C1 segment of cervical spinal cord (tissue), 14 donors: ENCODE data around the gene UPK3BL2.
"Not testable (repeated sequence)": the region's sequence is repeated elsewhere in the genome, so short reads cannot be mapped to it uniquely, and the experiment has no call there.

ENCODE experiments used
- DNase-seq, 14 donors: peaks; one replicate each; lab custom pipeline; 2025; lab: John Stamatoyannopoulos, UW

The UPK3BL2 gene

GRCh38 chr7:102531583-102531982, 11.9 kb downstream of the UPK3BL2 start:
- not testable (repeated sequence) for DNase-seq

- not testable (repeated sequence) for DNase-seq
These were observed 15.4 kb downstream of the UPK3BL2 start for GRCh38 chr7:102527822-102528793.

GRCh38 chr7:102527182-102527581, 16.3 kb downstream of the UPK3BL2 start:
- DNase-seq = not testable (repeated sequence)

- not testable (repeated sequence) for DNase-seq
These were observed 18.7 kb downstream of the UPK3BL2 start for GRCh38 chr7:102524803-102525202.

- not testable (repeated sequence) for DNase-seq
These were observed 22.7 kb downstream of the UPK3BL2 start for GRCh38 chr7:102520797-102521196.

GRCh38 chr7:102517550-102518147, 25.8 kb downstream of the UPK3BL2 start, which contains the start of gene RASA4B:
RASA4B (minus strand) TSS chr7:102517777; CDS start chr7:102517710, 67 bp downstream.
- not testable (repeated sequence) for DNase-seq

GRCh38 chr7:102516951-102517350, 26.5 kb downstream of the UPK3BL2 start:
- not testable (repeated sequence) for DNase-seq

- not testable (repeated sequence) for DNase-seq
These were observed 27.6 kb downstream of the UPK3BL2 start for GRCh38 chr7:102515889-102516288.

- not testable (repeated sequence) for DNase-seq
These were observed 28.4 kb downstream of the UPK3BL2 start for GRCh38 chr7:102514881-102515721.

- not testable (repeated sequence) for DNase-seq
These were observed 30.8 kb downstream of the UPK3BL2 start for GRCh38 chr7:102512642-102513221.

- DNase-seq = not testable (repeated sequence)
These were observed 31.5 kb downstream of the UPK3BL2 start for GRCh38 chr7:102511860-102512522.

- DNase-seq = not testable (repeated sequence)
These were observed 32.9 kb downstream of the UPK3BL2 start for GRCh38 chr7:102510575-102510974.

GRCh38 chr7:102507410-102508088, 35.9 kb downstream of the UPK3BL2 start:
- DNase-seq = not testable (repeated sequence)

GRCh38 chr7:102505298-102506185, 38.0 kb downstream of the UPK3BL2 start:
- not testable (repeated sequence) for DNase-seq

- DNase-seq = not testable (repeated sequence)
These were observed 40.4 kb downstream of the UPK3BL2 start for GRCh38 chr7:102503141-102503540.

GRCh38 chr7:102498321-102498720, 45.2 kb downstream of the UPK3BL2 start:
- DNase-seq = not testable (repeated sequence)

GRCh38 chr7:102497308-102497707, 46.2 kb downstream of the UPK3BL2 start:
- not testable (repeated sequence) for DNase-seq

GRCh38 chr7:102496861-102497260, 46.6 kb downstream of the UPK3BL2 start:
- DNase-seq = not testable (repeated sequence)
